ENCODE measurements around the gene DGKG. TPM values are rescaled to one million over a fixed set of nuclear protein-coding genes. Genes with fewer than 3 reads are reported as not detected.
A peak's percentile ranks its signal among the peaks of the same experiment; 100 is the strongest.

DGKG gene
- total RNA-seq, 1 donor from 2014 or later = 30.8 TPM

- no peak for DNase-seq
- no peak for ATAC-seq (ENCODE audit: poor library complexity)
- intact Hi-C loops (cut with DNase I) = loop anchor here (2.0 kb wide), 1 partner anchor 279 kb away; no protein-coding TSS in a partner anchor
Measured at GRCh38 chr3:186257866-186258265, 104.2 kb downstream of the DGKG start.

- intact Hi-C loops (cut with DNase I) = no loop called here
- DNase-seq (no peak), ATAC-seq (ENCODE audit: poor library complexity) (no peak)
Measured at GRCh38 chr3:186255703-186256331, 106.2 kb downstream of the DGKG start.

GRCh38 chr3:186254676-186255650, 107.1 kb downstream of the DGKG start:
- intact Hi-C loops (cut with DNase I) = no loop called here
- no peak for DNase-seq
- no peak for ATAC-seq (ENCODE audit: poor library complexity)

- DNase-seq (peak; percentile 65), ATAC-seq (ENCODE audit: poor library complexity) (no peak)
- intact Hi-C loops (cut with DNase I) = no loop called here
Measured at GRCh38 chr3:186251948-186252619, 110.0 kb downstream of the DGKG start.

- intact Hi-C loops (cut with DNase I) = no loop called here
- DNase-seq = no peak
- ATAC-seq (ENCODE audit: poor library complexity) = no peak
Measured at GRCh38 chr3:186248850-186249249, 113.2 kb downstream of the DGKG start.

GRCh38 chr3:186247821-186248814, 113.9 kb downstream of the DGKG start:
- peak; percentile 46 for ATAC-seq (ENCODE audit: poor library complexity)
- DNase-seq = no peak
- intact Hi-C loops (cut with DNase I) = no loop called here

GRCh38 chr3:186246941-186247340, 115.1 kb downstream of the DGKG start:
- DNase-seq (no peak), ATAC-seq (ENCODE audit: poor library complexity) (no peak)
- intact Hi-C loops (cut with DNase I) = no loop called here

GRCh38 chr3:186244016-186244415, 118.0 kb downstream of the DGKG start:
- intact Hi-C loops (cut with DNase I) = no loop called here
- ATAC-seq (ENCODE audit: poor library complexity) (no peak), DNase-seq (no peak)

GRCh38 chr3:186241910-186242821, 119.9 kb downstream of the DGKG start:
- intact Hi-C loops (cut with DNase I) = loop anchor here (2.0 kb wide), 1 partner anchor 259 kb away; no protein-coding TSS in a partner anchor
- peak; percentile 84 for DNase-seq
- ATAC-seq (ENCODE audit: poor library complexity) = peak; percentile 95

- intact Hi-C loops (cut with DNase I) = no loop called here
- DNase-seq (no peak), ATAC-seq (ENCODE audit: poor library complexity) (peak; percentile 37)
Measured at GRCh38 chr3:186239321-186239720, 122.7 kb downstream of the DGKG start.

- intact Hi-C loops (cut with DNase I) = no loop called here
- ATAC-seq (ENCODE audit: poor library complexity) (no peak), DNase-seq (no peak)
Measured at GRCh38 chr3:186237915-186238314, 124.1 kb downstream of the DGKG start.

- intact Hi-C loops (cut with DNase I) = no loop called here
- no peak for DNase-seq
- ATAC-seq (ENCODE audit: poor library complexity) = peak; percentile 87
Measured at GRCh38 chr3:186236357-186237020, 125.5 kb downstream of the DGKG start.

- no peak for DNase-seq
- no peak for ATAC-seq (ENCODE audit: poor library complexity)
- intact Hi-C loops (cut with DNase I) = no loop called here
Measured at GRCh38 chr3:186235554-186235953, 126.5 kb downstream of the DGKG start.

- DNase-seq (no peak), ATAC-seq (ENCODE audit: poor library complexity) (no peak)
- intact Hi-C loops (cut with DNase I) = no loop called here
Measured at GRCh38 chr3:186234152-186234551, 127.9 kb downstream of the DGKG start.

- no peak for ATAC-seq (ENCODE audit: poor library complexity)
- no peak for DNase-seq
- intact Hi-C loops (cut with DNase I) = no loop called here
Measured at GRCh38 chr3:186226482-186226881, 135.6 kb downstream of the DGKG start.

GRCh38 chr3:186225603-186226002, 136.4 kb downstream of the DGKG start:
- no peak for DNase-seq
- intact Hi-C loops (cut with DNase I) = no loop called here
- no peak for ATAC-seq (ENCODE audit: poor library complexity)
